Measurements from ENCODE around the gene PEF1. TPM values are rescaled to one million over a fixed set of nuclear protein-coding genes. Genes with fewer than 3 reads are reported as not detected.
"Not testable (repeated sequence)": the region's sequence is repeated elsewhere in the genome, so short reads cannot be mapped to it uniquely, and the experiment has no call there.

Gene PEF1
- total RNA-seq, 1 donor from 2014 or later, result 37.9 TPM

DNA sequence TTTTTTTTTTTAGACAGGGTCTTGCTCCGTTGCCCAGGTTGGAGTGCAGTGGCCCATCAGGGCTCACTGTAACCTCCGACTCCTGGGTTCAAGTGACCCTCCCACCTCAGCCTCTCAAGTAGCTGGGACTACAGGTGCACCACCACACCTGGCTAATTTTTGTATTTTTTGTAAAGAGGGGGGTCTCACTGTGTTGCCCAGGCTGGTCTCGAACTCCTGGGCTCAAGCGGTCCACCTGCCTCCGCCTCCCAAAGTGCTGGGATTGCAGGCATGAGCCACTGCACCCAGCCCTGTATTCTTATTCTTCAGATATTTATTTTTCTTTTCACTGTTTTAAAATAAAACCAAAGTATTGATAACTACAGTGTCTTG lies 57.4 kb downstream of the PEF1 start:
- not testable (repeated sequence) for DNase-seq (ENCODE audit: low spot score in 2 of 2); FAIRE-seq

DNA sequence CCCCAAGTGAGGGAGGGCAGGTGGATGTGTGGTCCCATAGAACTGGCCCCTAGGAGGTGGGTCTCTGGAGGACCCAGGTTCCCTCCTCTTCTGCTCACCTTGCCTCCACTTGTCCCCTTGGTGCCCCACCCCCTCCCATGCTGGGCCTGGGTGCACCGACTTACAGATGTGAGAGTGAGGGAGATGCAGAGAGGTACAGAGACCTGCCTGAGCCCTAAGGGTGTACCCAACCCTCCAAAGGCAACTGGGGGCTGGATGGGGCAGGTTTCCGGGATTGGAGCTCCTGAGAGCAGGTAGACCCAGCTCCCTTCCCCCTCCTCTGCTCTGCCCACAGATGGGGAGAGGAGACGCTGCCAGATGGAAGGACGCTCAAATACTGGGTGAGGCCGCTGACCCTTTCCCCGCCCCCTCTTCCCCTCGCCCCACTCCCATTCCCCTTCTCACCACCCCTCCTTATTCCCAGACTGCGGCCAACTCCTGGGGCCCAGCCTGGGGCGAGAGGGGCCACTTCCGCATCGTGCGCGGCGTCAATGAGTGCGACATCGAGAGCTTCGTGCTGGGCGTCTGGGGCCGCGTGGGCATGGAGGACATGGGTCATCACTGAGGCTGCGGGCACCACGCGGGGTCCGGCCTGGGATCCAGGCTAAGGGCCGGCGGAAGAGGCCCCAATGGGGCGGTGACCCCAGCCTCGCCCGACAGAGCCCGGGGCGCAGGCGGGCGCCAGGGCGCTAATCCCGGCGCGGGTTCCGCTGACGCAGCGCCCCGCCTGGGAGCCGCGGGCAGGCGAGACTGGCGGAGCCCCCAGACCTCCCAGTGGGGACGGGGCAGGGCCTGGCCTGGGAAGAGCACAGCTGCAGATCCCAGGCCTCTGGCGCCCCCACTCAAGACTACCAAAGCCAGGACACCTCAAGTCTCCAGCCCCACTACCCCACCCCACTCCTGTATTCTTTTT lies 58.0 kb downstream of the PEF1 start:
- no peak for DNase-seq (ENCODE audit: low spot score in 2 of 2)
- no peak for FAIRE-seq

DNA sequence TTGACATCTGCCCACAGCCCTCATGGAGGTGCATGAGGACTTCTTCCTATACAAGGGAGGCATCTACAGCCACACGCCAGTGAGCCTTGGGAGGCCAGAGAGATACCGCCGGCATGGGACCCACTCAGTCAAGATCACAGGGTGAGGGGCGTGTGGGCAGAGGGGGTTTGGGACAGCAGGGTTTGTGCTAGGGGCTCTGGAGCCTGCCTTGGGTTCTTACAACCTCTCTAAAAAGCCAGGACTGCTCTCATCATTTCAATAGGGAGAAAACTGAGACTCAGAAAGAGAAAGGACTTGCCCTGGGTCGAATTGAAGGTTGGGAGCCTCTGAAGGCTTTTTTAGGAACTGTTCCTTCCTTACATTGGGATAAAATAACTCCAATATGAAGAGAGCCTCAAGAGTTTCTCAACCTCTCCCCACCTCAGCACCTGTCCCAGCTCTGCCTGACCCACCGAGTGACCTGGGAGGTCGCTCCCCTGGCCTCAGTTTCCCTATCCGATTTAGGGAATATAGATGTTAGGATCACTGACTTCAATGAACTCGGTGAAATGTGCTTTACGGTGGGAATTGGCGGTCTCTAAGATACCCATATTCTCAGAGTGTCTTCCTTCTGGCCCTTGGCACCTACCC lies 58.8 kb downstream of the PEF1 start:
- no peak for DNase-seq (ENCODE audit: low spot score in 2 of 2)
- no peak for FAIRE-seq

DNA sequence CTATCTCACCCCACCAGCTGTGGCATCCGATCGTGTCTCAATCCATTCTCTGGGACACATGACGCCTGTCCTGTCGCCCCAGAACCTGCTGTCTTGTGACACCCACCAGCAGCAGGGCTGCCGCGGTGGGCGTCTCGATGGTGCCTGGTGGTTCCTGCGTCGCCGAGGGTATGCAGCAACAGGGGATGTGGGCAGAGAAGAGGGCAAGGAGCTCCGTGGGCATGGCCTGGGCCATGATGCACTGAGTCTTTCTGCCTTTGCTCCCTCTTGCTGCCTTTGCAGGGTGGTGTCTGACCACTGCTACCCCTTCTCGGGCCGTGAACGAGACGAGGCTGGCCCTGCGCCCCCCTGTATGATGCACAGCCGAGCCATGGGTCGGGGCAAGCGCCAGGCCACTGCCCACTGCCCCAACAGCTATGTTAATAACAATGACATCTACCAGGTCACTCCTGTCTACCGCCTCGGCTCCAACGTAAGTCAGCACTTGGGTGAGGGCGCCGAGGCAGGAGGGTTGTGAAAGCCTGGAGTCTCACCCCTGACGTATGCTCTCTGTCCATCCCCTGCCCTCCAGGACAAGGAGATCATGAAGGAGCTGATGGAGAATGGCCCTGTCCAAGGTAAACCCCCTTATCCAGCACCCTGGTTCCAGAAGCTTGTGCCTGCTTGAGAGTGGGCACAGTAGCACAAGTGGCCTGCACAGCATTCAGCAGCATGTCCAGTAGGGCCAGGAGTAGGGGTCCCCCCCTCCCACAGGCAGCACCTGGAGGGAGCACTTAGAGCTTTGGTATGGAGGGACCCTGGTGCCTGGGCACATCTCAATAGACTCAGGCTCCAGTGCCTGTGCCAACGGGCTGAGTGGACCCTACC lies 59.6 kb downstream of the PEF1 start:
- FAIRE-seq (no peak), DNase-seq (ENCODE audit: low spot score in 2 of 2) (no peak)

DNA sequence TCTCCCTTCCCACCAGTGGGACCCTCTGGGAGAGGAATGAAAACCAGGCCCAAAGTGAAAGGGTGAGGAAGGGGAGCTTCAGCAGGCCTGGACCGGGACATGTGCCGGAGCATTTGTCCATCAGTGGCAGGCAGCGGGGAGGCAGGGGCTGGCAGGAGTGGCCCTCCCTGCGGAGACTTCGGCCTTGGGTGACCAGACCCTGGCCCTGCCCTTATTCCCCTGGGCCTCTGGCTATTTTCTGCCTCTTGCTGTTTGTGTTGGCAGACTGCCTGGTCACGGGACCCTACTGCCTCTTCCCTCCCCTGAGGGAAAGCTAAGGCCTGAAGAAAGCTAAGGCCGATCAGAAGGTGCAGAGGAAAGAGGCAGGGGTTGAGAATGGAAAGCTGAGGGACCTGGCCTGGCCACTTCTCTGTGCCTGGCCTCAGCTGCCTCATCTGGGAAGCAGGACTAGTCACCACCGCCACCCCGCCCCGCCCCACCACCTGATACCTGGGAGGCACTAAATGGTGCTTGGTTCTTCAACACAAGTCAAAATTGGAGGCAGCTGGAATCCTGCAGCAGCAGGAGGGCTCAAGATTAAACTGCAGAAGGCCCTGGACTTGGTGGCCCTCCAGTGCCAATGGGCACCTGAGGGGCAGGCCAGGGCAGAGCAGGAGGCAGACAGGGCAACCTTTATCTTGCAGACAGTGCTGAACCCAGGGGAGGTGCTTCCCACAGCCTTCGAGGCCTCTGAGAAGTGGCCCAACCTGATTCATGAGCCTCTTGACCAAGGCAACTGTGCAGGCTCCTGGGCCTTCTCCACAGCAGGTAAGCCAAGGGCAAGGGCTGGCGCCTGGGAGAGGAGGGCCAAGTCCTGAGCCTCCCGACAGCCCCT lies 60.4 kb downstream of the PEF1 start:
- FAIRE-seq, result no peak

DNA sequence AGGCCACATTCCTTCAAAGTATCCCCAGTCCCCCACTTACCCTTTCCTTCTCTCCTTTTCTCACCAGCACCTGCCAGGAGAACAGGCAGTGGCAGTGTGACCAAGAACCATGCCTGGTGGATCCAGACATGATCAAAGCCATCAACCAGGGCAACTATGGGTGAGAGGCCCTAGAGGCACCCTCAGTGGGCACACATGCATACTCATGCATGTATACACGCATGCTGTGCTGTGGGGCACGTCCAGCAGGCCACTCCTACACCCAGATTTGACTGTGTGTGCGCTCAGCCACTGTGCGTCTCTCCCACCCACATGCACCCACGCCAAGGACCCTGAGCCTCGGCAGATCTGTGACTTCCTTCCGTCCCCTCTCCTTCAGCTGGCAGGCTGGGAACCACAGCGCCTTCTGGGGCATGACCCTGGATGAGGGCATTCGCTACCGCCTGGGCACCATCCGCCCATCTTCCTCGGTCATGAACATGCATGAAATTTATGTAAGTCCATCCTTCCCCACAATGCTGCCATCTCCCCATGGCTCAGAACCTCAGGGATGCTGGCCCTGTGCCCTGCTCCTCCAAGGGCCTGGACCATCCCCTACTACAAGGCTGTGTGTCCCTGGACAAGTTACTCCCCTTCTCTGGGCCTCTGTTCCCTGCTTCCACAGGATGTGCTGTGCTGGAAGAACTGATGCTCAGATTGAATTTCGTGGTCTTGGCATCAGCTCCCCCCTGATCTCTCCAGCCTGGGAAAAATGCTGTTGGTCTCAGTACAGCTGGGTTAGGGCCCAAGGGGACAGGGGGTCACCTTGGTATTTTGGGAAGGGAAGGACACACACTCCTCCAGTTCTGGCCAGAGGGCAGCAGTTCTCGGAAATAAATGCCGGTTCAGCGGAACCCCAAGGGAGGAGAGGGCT lies 61.3 kb downstream of the PEF1 start:
- no peak for FAIRE-seq
- DNase-seq (ENCODE audit: low spot score in 2 of 2), result no peak

More for the DNA sequence above, 60.4 kb downstream of the PEF1 start:
- DNase-seq (ENCODE audit: low spot score in 2 of 2), result peak; percentile 49 to 66

DNA sequence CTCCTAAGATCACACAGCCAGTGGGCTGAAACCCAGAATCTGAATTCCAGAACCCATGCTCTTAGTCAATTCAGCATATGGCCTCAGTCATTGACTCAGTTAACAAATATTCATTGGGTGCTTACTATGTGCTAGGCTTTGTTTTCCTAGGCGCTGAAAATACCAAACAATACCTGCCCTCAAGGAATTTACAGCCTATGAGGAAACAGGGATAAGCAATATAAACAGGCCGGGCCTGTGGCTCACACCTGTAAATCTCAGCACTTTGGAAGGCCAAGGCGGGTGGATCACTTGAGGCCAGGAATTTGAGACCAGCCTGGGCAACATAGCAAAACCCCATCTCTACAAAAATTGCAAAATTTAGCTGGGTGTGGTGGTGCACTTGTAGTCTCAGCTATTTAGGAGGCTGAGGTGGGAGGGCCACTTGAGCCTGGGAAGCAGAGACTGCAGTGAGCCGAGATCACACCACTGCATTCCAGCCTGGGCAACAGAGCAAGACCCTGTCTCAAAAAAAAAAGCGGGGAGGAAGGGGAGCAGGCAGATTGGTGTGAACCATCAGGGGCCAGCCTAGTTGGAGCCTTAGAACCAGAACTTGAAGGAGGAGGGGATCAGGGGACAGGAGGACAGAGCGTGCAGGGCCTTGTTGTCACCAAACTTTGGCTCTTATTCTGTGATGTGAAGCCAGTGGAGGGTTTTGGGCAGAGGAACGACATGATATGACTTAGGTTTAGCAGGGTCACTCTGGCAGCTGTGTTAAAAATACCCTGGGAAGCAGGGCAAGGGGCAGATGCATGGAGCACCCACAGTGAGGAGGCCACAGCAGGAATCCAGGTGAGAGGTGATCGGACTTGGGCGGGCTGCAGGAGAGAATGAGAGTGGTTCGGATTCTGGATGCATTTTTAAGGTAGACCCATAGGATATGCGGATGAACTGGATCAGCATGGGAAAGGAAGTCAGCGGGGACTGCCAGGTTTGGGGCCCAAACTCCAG lies 62.6 kb downstream of the PEF1 start:
- DNase-seq (ENCODE audit: low spot score in 2 of 2) (no peak), FAIRE-seq (no peak)

DNA sequence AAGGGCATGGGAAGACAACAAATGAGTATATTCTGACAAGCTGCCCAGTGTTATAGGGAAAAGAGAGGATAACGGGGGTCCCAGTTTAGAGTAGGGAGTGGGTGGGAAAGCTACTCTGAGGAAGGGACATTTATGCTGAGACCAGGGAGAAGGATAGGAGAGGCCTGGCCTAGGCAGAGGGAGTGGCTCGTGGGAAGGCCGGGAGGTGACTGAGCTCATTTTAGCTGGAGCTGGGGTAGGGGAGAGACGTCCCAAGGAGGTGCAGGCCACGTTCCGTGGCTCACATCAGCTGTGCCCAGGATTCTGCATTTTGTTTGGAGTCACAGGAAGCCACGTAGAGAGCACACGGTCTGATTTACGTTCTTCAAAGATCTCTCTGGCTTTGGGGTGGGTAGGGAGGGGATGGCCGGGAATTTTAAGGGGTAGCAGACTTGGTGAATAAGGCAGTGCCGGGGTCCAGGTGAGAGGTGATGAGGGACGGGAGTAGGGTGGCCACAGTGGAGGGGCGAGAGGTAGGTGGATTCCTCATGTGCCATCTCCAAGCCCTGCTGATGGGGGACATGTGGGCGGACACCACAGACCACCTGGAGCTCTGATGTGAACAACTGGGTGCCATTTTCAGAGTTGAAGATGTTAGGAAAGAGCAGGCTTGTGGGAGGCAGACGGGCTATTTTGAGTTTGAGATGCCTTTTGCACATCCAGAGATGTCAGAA lies 63.6 kb downstream of the PEF1 start:
- FAIRE-seq, result no peak
- DNase-seq (ENCODE audit: low spot score in 2 of 2), result no peak

DNA sequence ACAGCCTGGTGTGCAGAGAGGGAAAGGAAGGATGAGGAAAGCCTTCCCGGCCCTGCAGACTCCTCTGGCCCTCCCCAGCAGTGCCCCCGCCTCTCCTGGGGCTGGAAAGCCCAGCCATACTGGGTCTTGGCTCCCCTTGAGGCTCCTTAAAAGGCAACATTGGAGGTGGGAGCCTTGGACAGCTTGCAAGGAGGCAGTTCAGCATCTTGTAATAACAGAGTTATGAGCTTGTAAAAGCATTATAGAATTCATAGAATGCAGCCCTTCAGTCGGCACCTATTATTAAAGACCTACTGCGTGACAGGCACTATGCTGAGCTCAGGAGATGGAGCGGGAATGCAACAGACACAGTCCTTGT lies 64.2 kb downstream of the PEF1 start:
- no peak for DNase-seq (ENCODE audit: low spot score in 2 of 2)
- no peak for FAIRE-seq

Other genes starting within 250 kb of the PEF1 start
- gene SERINC2, start 231.7 kb downstream of the PEF1 start, total RNA-seq, result 0.41 TPM
- 1.2 TPM for gene TINAGL1, start 68.4 kb downstream of the PEF1 start, total RNA-seq
- gene HCRTR1, start 27.2 kb downstream of the PEF1 start, total RNA-seq, result 1.6 TPM
- 4.1 TPM for gene COL16A1, start 59.1 kb upstream of the PEF1 start, total RNA-seq
- 42.4 TPM for gene ADGRB2, start 119.5 kb upstream of the PEF1 start, total RNA-seq
- gene SPOCD1, start 171.1 kb upstream of the PEF1 start, total RNA-seq, result under 0.01 TPM

All from frontal cortex (tissue), 4 donors.